GM19438 (cell line): ENCODE measurements around the gene FBLN1.
"Not testable (repeated sequence)": the region's sequence is repeated elsewhere in the genome, so short reads cannot be mapped to it uniquely, and the experiment has no call there.

ENCODE experiments used
- ATAC-seq: cut with Tn5 transposase; IDR thresholded peaks from one replicate; pipeline ENCODE4 v1.9.1; 2021; ENCODE audit warnings: low read depth; ENCODE audit not compliant: unreplicated experiment

The FBLN1 gene

DNA sequence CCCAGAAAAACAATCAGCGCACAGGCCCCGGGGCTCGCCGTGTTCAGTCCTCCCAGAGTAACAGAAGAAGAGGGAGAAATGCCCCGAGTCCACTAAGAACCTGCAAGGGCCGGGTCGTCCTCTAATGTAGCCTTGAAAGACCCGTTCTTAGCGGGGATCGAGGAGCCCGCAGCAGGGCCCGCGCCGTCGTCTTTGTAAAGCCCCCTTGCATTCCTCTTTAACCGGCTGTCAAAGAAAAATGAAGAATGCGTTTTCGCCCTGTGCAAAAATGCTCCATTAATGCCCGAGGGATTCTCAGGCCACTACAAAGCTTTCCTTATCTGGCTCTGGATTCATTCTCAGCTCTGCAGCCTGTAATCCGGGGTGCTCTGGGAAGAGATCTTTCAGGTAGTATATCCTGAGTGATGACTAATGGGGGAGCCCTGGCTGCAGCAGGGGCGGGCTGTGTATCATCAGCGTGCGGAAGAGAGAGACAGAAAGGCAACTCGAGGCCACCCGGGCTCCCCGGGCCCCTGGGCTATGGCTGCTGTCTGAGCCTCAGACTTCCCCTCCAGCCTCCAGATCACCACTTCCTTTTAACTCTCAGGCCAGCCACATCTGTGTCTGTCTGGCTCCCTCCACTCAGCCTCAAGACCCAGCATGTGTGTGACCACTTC is 78.2 kb downstream of the FBLN1 start:
- ATAC-seq, result no peak

DNA sequence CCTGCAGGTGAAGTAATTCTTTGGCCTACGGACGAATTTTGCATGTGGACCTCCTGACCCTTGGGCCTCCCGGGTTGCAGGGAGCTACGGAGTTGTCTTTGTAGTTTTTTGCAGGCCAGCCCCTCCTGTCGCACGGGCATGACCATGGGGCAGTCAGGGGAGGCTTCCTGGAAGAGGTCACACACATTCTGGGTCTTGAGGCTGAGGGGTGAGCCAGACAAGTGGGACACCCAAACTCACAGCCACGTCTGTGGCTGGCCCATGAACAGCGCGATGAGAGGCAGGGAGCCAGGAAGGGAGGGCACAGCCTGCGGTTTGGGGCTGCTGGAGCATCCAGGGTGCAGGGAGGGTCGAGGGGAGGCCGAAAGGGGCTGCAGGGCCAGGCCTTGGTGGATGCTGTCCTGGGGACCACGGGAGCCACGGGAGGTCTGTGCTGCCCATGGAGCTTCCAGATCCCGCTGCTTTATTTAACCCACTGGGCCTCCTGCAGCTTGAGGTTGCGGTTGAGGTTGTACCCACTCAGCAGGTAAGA is 78.9 kb downstream of the FBLN1 start:
- ATAC-seq, result no peak

DNA sequence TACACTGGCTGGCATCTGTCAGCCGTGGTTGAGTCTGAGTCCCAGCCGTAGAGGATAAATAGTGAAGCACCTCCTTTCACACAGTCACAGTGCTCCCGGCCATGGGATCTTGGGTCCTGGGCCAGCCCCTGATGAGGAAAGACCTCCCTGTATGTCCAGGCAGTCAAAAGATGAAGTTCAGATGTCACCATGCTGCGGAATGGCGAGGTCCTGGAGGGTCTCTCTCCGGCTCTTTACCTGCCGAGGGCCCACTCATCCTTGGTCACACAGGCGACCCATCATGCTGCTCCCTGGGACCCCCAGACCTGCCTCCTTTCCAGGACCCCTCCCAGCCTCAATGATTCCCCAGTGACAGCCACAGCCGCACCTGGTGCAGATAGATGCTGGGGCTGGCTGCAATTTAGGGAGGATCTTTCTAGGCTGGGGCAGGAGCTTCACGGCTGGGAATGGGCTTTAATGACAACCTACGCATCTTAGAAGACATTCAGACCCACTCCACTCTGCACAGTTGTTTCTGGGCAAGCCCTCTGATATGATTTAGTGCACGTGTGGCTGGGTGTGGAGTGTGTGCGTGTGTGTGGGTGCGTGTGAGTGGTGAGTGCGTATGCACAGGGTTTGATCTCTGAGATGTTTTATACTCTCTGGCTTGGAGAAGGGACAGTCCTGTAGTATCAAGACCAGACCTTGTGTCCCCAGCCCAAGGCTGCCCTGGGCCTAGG is 79.7 kb downstream of the FBLN1 start:
- no peak for ATAC-seq

DNA sequence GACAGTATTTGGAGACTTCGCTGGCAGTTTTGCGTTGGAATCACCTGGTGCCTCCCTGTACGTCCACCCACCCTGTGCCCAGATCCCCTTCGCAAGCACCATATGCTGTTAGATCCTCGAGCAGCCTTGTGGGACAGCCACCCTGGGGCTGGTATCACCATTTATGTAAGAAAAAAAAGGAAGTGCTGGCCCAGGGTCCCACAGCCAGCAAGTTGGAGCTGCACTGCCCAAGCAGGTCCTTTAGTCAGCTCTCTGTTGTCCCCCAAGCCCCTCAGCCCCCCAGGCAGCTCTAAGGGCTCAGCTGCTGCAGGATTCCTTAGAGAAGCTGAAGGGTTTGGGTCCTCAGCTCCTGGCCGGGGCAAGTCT is 80.3 kb downstream of the FBLN1 start:
- ATAC-seq, result no peak

DNA sequence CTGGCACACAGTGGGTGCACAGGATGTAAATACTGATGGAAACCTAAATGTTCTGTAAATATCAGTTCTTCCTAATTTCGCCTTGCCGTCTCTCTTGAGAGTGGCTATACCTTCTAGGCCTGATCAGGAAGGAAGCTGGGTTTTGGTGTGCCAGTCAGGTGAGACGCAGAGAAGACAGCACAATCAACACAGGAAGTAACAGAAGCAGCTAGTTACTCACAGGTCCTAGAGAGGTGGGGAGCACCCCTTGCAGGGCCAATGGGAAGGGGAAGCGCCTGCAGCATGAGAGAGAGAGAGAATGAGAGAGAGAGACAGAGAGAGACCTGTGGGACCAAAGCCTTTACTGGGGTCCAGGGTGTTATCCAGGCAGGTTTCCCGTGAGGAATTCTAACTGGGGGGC is 80.8 kb downstream of the FBLN1 start:
- no peak for ATAC-seq

DNA sequence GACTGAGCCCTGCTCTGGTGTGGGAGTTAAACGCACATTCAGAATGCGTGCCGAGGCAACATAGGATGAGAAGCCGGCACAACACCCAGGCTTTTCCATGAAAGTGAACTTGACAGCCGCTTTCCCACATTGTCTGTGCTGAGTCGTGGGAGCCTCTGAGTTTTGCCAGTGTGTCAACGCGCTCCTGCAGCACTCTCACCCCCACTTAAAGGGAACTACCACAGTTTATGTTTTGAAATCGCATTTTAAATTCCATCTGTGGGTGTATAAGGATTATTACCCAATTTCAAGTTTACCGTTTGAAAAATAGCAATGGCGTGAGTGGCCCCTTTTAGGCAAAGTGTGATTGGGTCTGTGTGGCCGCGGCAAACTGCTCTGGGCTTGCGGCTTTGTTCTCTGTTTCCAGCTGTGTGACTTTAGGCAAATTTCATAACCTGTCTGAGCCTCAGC is 81.5 kb downstream of the FBLN1 start:
- no peak for ATAC-seq

DNA sequence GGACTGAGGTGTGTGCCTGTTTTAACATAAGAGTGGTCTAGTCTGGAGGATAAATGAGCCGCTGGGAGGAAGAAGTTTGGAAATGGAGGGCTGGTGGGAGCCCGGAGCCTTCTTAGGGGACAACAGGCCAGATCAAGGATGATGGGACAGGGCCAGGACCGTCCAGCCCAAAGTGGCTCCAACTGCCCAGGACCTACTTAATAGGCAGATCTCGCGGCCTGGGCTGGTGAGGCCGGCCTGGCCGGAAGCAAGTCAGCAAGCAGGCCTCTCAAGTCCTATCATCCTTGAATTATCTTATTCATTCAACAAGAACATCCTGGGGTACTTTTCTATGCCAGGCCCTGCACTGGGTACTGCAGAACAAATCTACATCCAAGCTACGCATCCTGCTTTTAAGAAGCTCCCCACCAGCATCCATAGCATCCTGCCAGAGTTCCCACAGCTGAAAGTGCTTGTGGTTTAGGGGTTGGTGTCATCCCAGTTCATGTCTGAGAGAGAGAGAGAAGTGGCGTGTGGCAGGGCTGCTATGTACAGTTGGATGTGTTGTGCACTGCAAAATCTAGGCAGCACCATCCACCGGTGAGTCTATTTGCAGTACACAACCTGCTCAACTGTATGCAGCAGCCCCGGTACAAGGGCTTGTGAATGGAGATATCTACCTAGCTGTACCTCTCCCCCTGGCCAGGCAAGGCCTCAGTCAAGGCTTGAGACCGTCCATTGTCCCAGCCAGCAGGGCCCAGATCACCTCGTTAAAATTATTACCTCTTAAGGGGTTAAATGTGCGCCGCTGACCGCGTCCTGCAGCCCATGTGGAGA is 82.1 kb downstream of the FBLN1 start:
- ATAC-seq, result no peak

DNA sequence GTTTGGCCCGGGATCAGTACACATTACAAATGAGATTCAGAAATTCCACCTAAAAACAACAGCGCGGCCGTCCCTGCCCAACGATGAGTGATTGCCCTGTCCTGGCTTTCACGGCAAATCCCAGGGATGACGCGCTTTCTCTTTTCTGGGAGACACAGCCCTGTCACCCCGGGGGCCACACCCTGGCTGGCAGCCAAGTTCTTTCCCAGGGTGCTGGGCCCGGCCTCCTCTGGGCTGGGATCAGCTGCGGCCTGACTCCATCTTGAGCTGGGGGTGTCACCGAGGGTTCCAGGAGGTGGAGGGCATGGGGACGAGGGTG is 82.7 kb downstream of the FBLN1 start:
- no peak for ATAC-seq

DNA sequence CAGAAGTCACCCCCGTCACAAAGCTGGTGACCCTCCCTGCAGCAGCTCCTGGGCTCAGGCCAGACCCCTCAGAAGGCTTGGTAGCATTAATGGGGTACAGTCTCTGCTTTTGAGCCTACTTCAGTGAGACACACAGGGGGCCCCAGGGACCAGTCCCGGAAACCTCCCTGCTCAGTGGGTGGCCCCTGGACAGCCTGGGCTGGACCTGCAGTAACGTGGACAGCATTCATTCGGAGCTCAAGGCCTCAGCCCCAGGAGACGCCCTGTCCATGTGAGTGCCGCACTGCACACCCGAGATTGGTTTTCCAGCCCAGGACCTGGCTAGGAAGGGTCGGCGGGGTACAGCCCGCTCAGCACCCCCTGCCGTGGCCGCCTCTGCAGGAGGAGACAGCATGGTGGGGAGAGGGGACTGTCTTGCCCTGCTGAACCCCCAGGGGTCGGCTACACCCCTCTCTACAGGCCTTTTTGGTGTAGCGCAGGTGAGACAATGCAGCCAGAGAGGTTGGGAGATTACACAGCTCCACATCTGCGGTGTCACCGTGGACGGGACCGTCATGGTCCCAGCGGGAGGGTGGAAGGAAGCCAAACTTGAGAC is 83.4 kb downstream of the FBLN1 start:
- no peak for ATAC-seq

DNA sequence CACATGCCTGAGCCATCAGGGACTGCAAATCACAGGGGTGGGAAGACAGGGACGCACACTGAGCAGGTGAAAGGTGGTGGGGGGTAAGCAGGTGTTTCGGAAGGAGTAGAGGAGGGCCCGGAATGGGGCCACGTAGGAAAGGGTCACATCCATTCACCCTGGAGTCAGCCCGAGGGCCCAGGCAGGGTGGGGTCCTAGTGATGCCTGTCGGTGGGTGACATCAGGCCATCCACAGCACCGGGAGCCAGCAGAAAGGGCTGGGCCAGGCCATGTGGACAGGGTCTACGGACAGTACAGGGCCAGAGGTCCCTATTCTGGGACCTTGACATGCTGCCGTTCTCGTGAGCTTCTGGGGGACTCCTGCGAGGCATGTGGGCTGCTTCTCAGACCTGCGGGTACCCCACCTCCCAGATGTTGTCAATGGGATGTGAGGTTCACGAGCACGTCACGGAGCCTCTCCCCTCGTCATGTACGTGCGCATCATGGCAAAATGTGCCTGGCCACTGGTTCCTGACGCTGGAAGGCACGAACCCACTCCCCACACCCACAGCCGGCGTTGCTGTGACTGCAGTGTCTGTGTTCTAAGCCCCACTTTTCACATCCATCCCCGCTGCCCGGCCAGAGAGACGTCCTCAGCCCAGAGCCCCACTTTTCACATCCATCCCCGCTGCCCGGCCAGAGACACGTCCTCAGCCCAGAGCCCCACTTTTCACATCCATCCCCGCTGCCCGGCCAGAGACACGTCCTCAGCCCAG is 84.1 kb downstream of the FBLN1 start:
- ATAC-seq, result no peak

DNA sequence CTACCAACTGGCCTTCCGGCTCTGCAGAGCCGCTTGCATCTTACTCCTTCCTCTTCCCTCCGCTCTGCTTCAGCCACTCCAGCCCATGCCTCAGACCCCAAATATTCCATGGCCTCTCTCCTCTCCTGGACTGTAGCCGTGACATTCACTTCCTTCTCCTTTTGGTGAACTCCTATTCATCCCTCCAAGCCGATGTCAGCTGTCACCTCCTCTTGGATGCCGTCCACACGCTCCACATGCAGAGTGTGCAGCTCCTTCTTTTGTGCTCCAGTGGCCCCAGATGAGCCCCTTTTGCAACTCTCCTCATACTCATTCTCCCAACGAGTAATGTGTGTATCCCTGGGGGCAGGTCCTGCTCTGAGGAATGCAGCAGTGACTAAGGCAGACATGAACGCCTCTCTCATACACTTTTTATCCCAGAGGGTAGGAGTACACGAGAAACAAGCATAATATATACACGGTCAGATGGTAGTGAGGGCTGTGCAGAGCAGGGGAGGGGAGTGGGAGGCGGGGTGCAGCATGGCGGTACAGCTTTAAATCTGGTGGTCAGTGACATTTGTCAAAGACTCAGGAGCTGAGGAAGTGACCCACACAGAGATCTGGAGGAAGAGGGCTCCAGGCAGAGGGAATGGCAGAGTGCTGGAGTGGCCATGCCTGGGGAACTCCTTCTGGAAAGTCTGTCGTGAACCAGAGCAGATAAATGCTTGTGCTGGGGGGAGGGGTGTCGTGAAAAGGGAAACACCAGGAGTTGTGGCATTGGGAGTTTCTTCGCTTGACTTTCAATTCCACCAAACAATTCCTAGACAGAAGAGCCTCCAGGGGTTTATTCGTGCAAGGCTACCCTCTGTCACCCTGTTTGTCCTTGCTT is 85.2 kb downstream of the FBLN1 start:
- ATAC-seq, result no peak

DNA sequence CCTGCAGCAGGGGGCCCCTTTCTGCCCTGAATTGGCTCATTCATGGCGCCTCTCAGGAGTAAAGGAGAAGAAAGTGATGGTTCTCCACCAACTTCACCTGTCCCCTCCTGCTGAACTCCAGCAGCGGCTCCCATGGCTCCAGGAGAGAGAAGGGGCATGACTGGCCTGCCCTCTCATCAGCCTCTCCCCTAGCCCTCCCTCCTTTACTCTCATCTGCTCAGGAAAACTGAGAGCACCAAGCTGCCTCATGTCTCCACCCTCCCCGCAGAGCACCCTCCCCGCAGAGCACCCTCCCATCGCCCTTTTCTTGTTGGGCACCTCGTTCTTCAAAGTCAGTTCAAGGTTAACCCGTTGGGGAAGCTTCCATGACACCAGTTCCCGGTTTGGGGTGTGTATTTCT is 86.9 kb downstream of the FBLN1 start:
- ATAC-seq, result no peak

DNA sequence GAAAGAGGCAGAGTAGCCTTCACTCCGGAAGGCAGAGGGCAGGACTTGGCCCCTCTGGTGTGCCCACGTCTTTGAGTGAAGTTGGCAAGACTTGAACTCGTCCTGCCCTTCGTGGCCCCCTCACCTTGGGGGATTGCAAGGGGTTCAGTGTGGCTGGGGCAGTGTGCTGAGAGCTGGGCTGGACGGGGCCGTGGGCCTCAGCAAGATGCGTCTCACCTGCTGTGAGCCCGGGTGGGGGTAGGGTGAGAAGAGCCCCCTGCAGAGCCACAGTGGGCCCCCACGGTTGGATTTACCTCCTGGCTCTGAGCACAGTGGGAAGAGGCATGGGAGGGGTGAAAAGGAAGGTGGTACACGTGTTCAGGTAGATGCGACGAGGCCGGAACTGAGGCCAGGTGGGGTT is 87.6 kb downstream of the FBLN1 start:
- ATAC-seq, result no peak

DNA sequence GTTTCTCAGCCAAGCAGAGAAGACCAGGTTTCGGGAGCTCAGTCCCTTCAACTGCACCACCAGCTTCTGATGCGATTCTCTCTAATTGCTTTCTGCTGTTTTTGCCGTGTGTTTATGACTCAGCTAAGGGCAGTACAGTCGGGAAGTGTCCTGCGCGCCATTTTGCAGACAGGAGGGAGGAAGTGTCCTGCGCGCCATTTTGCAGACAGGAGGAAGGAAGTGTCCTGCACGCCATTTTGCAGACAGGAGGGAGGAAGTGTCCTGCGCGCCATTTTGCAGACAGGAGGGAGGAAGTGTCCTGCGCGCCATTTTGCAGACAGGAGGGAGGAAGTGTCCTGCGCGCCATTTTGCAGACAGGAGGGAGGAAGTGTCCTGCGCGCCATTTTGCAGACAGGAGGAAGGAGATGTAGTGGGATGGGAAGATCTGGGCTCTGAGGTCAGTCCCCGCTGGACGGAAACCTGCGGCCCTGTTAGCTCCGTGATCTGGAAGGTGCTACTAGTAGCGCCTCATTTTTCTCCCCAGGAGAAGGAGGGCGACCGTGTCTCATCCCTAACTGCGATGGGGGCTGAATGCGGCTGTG is 89.0 kb downstream of the FBLN1 start:
- not testable (repeated sequence) for ATAC-seq

DNA sequence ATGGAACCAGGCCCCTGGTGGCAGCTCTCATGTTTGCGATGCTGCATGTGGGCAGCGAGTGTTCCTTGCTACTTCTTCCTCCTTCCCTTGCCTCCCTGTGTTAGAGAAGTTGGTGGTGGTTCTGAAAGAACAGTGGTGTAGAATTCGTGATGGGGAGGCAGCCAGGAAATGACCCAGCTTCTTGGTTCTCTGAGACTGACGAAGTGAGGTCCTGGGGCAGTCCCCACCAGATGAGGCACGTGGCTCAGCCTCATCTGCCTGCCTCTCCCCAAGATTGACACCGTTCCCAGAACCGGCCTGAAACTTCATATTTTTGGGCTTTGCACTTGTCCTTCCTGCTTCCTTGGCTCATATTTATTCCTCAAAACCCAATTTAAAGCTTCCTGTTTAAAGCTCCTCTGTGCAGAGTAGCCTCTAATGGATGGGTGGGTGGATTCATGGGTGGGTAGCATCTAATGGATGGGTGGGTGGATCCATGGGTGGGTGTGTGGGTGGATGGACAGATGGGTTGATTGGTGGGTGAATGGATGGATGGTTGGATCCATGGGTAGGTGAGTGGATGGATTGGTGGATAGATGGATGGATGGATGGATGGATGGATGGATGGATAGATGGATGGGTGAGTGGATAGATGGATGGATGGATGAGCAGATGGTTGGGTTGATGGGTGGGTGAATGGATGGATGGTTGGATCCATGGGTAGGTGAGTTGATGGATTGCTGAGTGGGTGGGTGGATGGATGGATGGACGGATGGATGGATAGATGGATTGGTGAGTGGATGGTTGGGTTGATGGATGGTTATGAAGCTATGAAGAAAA is 91.6 kb downstream of the FBLN1 start:
- no peak for ATAC-seq

DNA sequence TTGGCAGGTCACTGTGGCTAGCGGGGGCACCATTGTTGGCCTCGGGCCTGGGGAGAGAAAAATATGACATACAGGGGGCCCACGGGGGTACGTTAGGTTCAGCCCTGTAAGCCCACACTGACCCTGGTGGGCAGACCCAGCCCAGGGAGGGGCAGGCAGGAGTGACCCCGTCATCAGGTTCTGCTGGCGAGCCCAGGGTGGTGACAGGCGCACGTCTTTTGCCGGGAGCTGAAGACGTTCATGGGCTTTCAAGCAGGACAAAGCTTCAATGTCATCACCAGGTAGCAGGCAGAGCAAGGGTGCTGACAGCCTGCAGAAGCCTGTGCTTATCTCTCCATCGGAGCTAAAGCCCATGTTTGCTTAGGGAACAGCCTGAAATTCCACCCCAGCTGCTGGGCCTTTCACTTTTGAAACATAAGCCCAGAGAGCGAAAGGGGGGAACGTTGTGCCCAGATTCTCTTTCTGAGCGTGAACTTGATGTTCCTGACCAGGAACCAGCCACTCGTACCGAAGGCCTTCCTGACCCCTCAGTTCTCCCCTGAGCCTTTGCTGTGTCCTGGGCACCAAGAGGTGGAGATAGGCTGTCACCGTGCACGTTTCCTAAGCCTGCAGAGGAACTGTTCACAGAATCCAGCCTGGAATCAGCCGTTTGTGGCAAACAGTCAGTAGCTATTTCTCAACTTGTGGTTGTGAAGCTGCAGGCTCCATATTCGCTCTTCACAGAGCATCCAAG is 94.9 kb downstream of the FBLN1 start:
- ATAC-seq, result no peak

DNA sequence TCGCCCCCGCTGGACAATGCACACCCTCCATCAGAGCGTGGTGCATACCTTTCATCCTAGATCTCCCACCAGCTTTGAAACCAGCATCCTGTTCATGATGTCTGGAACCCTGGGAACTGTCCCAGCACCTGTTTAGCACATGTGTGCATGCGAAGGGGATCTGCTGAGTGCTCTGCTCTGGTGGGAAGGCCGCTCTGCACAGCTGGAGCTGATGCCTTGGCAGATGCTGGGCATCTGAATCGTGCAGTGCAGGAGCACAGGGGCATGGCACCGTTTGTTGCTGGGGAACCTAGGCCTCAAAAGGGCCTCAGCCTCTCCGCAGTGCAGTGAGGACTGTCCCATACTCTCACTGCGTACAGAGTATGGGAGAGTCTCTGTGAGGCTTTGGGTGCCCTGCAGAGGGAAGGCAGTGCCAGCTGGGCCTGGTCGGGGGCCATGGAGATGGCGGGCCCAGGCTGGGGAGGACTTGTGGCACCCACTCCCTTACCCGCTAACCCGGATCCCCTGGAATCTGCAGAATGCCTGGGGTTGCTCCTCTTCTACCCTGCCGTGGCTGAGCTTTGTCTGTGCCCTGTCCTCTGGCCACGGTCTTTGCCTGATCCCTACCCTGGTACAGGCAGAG is 96.0 kb downstream of the FBLN1 start:
- no peak for ATAC-seq
